SH-SY5Y (cell line): ENCODE results near the gene COTL1.

Experiments used
- GATA2 ChIP-seq: IDR thresholded peaks from 2 replicates; pipeline ENCODE4 v1.6.1; 2011; ENCODE audit warnings: mild to moderate bottlenecking, low read depth, low read length
- GATA3 ChIP-seq: IDR thresholded peaks from 2 replicates; pipeline ENCODE4 v1.6.1; 2011; ENCODE audit warnings: low read depth, mild to moderate bottlenecking, low read length, moderate library complexity

DNA sequence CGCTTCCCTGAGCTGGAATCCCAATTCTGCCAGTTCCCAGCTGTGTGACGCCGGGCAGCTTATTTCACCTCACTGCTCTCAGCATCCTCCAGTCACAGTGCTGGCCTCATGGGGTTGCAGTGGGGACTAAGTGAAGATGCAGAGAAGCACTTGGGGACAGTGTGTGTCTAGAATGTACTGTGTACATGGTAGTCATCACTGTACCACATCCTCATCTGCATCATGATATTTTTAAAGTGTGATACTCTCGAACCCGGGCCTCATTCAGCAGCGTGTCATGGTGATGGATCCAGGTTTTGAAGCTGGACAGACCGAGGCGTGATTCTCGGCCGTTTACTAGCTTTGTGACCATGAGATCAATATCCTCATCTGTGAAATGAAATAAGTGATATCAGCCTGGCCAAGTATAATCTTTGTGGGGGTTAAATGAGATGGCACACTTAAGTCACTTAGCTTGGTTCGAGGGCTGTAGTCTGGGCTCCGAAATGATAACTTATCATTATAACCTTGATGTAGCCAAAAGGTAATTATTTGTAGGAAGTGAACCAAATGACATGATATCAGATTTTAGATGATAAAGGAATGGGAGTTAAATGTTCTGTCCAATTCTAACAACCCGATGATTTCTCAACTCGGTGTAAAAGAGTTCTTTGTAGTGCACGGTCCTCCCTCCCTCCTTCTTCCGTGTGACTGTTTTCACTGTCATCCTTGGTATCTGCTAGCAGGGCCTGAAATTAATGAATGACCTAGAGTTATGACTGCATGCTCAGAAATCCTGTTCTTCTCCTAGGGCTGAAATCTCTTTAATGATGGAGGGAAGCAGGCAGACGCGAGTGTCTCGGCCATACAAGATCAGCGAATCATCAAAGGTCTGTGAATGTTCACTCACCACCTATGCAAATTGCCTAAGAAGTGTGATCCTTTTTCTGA, 32.4 kb upstream of the COTL1 start:
- no peak for TF ChIP-seq GATA2
- no peak for TF ChIP-seq GATA3
